CD14-positive monocyte (primary cell): ENCODE measurements around the gene PHC1. TPM values are rescaled to one million over a fixed set of nuclear protein-coding genes. Genes with fewer than 3 reads are reported as not detected.

ENCODE experiments used
- DNase-seq, 3 donors: peaks; one replicate each; pipeline ENCODE4 v3.0.0-alpha.2; 2011 to 2022
- H2AFZ ChIP-seq: 2 replicates; pipeline ENCODE4 v1.6.0; 2012; ENCODE audit warnings: mild to moderate bottlenecking, low read depth, low read length, inconsistent platforms; ENCODE audit not compliant: insufficient read depth, poor library complexity, severe bottlenecking
- H3K27ac ChIP-seq, 2 donors: 1 replicate in 1 of 2; 2 replicates in 1 of 2; pipeline ENCODE4 v1.5.1; 2012 to 2013; ENCODE audit warnings: low read length in 2 of 2, control low read depth in 1 of 2, inconsistent platforms in 1 of 2, low read depth in 1 of 2, mild to moderate bottlenecking in 1 of 2
- H3K27me3 ChIP-seq, 2 donors: one replicate each; pipeline versions ENCODE4 v1.6.0 to v1.6.1; 2011 to 2013; ENCODE audit warnings: low read length in 2 of 2; ENCODE audit not compliant: control insufficient read depth in 2 of 2, insufficient read depth in 2 of 2
- H3K36me3 ChIP-seq, 2 donors: replicated peaks in 1 of 2; 1 replicate in 1 of 2; 2 replicates in 1 of 2; pipeline versions ENCODE4 v1.5.1 to v1.6.1; 2012 to 2013; ENCODE audit warnings: low read length in 2 of 2, control low read depth in 1 of 2, inconsistent platforms in 1 of 2, mild to moderate bottlenecking in 1 of 2; ENCODE audit not compliant: insufficient read depth in 2 of 2, control insufficient read depth in 1 of 2
- H3K4me1 ChIP-seq, 2 donors: 1 replicate in 1 of 2; 2 replicates in 1 of 2; pipeline versions ENCODE4 v1.5.1 to v1.6.1; 2012 to 2013; ENCODE audit warnings: low read length in 2 of 2, control low read depth in 1 of 2, inconsistent platforms in 1 of 2, mild to moderate bottlenecking in 1 of 2, moderate library complexity in 1 of 2; ENCODE audit not compliant: insufficient read depth in 2 of 2, control insufficient read depth in 1 of 2
- H3K4me2 ChIP-seq: replicated peaks from 2 replicates; pipeline ENCODE3; 2012; ENCODE audit warnings: low read length, moderate library complexity, mild to moderate bottlenecking; ENCODE audit not compliant: poor library complexity, severe bottlenecking; ENCODE audit errors: extremely low read depth
- H3K4me3 ChIP-seq, 3 experiments: fragments of 200-600 bp in 1 of 3; sonication (generic) in 1 of 3; replicated peaks in 1 of 3; 1 replicate in 2 of 3; 2 replicates in 1 of 3; pipeline ENCODE4 v1.5.1; 2011 to 2013; ENCODE audit warnings: low read length in 3 of 3, mild to moderate bottlenecking in 3 of 3, control low read depth in 2 of 3, low read depth in 2 of 3, inconsistent platforms in 1 of 3, moderate library complexity in 1 of 3
- H3K79me2 ChIP-seq: 2 replicates; pipeline ENCODE4 v1.6.0; 2012; ENCODE audit warnings: mild to moderate bottlenecking, control low read depth, inconsistent platforms, low read length, moderate library complexity; ENCODE audit not compliant: insufficient read depth
- H3K9ac ChIP-seq: 2 replicates; pipeline ENCODE4 v1.6.0; 2017; ENCODE audit warnings: low read length, mild to moderate bottlenecking; ENCODE audit not compliant: insufficient read depth, poor library complexity, severe bottlenecking
- H3K9me3 ChIP-seq, 2 donors: replicated peaks in 1 of 2; 1 replicate in 1 of 2; 2 replicates in 1 of 2; pipeline versions ENCODE4 v1.5.1 to v1.6.1; 2012 to 2013; ENCODE audit warnings: low read length in 2 of 2, control low read depth in 1 of 2; ENCODE audit not compliant: control insufficient read depth in 1 of 2, insufficient read depth in 1 of 2
- H4K20me1 ChIP-seq: 2 replicates; pipeline ENCODE4 v1.6.0; 2012; ENCODE audit warnings: mild to moderate bottlenecking, low read length, control low read depth, moderate library complexity; ENCODE audit not compliant: insufficient read depth
- H3K27ac Mint-ChIP-seq, 7 donors: one replicate each; pipeline ENCODE4 v1.8.0; 2020; ENCODE audit warnings: mild to moderate bottlenecking in 7 of 7, mixed read lengths in 7 of 7, moderate library complexity in 6 of 7, inconsistent platforms in 2 of 7
- H3K27me3 Mint-ChIP-seq, 3 donors: one replicate each; pipeline ENCODE4 v1.8.0; 2021 to 2022; ENCODE audit warnings: low read depth in 3 of 3, mild to moderate bottlenecking in 3 of 3, mixed read lengths in 3 of 3, moderate library complexity in 3 of 3, inconsistent platforms in 1 of 3
- H3K36me3 Mint-ChIP-seq, 2 donors: one replicate each; pipeline ENCODE4 v1.8.0; 2020; ENCODE audit warnings: mixed read lengths in 2 of 2, inconsistent platforms in 1 of 2, mild to moderate bottlenecking in 1 of 2
- H3K4me1 Mint-ChIP-seq: one replicate; pipeline ENCODE4 v1.8.0; 2020; ENCODE audit warnings: mild to moderate bottlenecking, mixed read lengths
- H3K4me3 Mint-ChIP-seq, 2 donors: one replicate each; pipeline ENCODE4 v1.8.0; 2020; ENCODE audit warnings: mild to moderate bottlenecking in 2 of 2, mixed read lengths in 2 of 2, moderate library complexity in 1 of 2
- H3K9me3 Mint-ChIP-seq, 7 donors: one replicate each; pipeline ENCODE4 v1.8.0; 2020 to 2022; ENCODE audit warnings: mixed read lengths in 7 of 7, mild to moderate bottlenecking in 6 of 7, moderate library complexity in 6 of 7, inconsistent platforms in 2 of 7
- WGBS: methylation state at CpG from one replicate; pipeline ENCODE4 v1.1.5; 2013; ENCODE audit warnings: missing lambda C conversion rate; ENCODE audit not compliant: insufficient coverage; 5-methylcytosine and 5-hydroxymethylcytosine counted together
- intact Hi-C, 2 donors: fragments of 100-400 bp; cut with micrococcal nuclease; formaldehyde crosslinking; loops; one replicate each; pipeline versions ENCODE4 v1.15.0 to v1.15.1; 2023
- polyA plus RNA-seq, 3 donors: library from polyadenylated mRNA; depleted of rRNA in 1 of 3; unstranded in 2 of 3; stranded (reverse) in 1 of 3; fragments of 300-500 nt in 2 of 3; fragments of >200 nt in 1 of 3; fragmentation: Illumina TruSeq in 2 of 3; gene quantifications; 1 replicate in 2 of 3; 2 replicates in 1 of 3; pipeline ENCODE4 v1.2.3, GENCODE V29; 2012 to 2021
- TF ChIP-seq, protein P1 (sequence below): fragments of 200-600 bp; IDR thresholded peaks from one replicate; pipeline ENCODE4 v1.8.0; 2022; ENCODE audit warnings: antibody characterized with exemption, mild to moderate bottlenecking

Gene PHC1
- polyA plus RNA-seq, 3 donors, result 0.58 to 19.3 (median 1.4) TPM

DNA sequence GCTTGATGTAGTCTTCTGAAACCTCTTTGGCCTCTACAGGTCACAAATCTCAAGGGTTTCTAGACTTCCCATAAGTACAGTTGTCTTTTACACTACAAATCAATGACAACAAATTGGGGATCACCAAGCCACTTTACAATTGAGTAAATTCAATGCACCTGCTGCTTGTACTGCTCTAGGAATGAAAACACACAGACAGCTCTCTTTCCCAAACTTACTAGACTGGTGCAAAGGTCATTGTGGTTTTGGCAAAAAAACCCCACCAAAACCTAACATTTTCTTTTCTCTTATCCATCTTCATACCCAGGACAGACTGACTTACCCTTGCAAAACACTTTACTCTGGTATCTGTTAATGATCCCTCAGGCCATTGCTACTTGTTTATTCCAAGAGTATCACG is 32.4 kb downstream of the PHC1 start:
- peak overlapping the region in 1 of 2 donors; percentile 1 for H3K27ac ChIP-seq
- H3K36me3 ChIP-seq, result peaks cover 43 to 58% of the 10 kb centered on the region in 2 donors
- H3K27me3 ChIP-seq, result no peaks in the 10 kb centered on the region
- Mint-ChIP-seq H3K9me3 (no peaks in the 10 kb centered on the region), H3K4me1 (peaks cover 38% of the 10 kb centered on the region), H3K4me3 (no peak overlapping the region), H3K36me3 (peaks cover 48 to 51% of the 10 kb centered on the region in 2 donors), H3K27ac (peak overlapping the region in 1 of 7 donors; percentile 13), H3K27me3 (peaks cover 0 to 2% (median 0%) of the 10 kb centered on the region in 3 donors)
- TF ChIP-seq, protein P1, sequence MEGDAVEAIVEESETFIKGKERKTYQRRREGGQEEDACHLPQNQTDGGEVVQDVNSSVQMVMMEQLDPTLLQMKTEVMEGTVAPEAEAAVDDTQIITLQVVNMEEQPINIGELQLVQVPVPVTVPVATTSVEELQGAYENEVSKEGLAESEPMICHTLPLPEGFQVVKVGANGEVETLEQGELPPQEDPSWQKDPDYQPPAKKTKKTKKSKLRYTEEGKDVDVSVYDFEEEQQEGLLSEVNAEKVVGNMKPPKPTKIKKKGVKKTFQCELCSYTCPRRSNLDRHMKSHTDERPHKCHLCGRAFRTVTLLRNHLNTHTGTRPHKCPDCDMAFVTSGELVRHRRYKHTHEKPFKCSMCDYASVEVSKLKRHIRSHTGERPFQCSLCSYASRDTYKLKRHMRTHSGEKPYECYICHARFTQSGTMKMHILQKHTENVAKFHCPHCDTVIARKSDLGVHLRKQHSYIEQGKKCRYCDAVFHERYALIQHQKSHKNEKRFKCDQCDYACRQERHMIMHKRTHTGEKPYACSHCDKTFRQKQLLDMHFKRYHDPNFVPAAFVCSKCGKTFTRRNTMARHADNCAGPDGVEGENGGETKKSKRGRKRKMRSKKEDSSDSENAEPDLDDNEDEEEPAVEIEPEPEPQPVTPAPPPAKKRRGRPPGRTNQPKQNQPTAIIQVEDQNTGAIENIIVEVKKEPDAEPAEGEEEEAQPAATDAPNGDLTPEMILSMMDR, result no peak
- no peaks in the 10 kb centered on the region for H3K9me3 ChIP-seq
- peaks cover 59% of the 10 kb centered on the region for H3K79me2 ChIP-seq
- H3K4me1 ChIP-seq, result peaks cover 25 to 41% of the 10 kb centered on the region in 2 donors
- no peak overlapping the region for H3K9ac ChIP-seq
- DNase-seq, result no peak
- no peak overlapping the region for H2AFZ ChIP-seq
- no peak overlapping the region for H3K4me3 ChIP-seq
- H4K20me1 ChIP-seq, result peaks cover 68% of the 10 kb centered on the region
- no peak overlapping the region for H3K4me2 ChIP-seq
- intact Hi-C loops, result no loop called here
- WGBS, result no CpG with 5 or more reads among the region's 1 CpG

DNA sequence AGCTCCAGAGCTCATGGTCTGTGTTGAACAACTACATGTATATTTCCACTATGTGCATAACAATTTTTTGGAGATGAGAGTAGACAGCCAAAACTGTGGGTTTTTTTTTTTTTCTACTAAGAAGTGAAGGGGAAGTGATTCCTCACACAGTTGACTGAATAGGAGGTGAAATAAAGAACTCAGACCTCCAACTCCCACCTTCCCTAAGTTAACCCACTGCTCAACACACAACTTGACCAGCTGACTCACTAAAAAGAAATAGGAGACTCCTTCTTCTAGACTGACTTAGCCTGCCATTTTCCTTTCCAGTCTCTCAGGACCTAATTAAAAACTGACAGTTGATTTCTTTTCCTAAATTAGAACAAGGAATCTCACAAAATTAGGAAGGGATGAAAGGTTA is 33.4 kb downstream of the PHC1 start:
- intact Hi-C loops, result no loop called here
- no peak overlapping the region for H3K9ac ChIP-seq
- peaks cover 59% of the 10 kb centered on the region for H3K79me2 ChIP-seq
- no peaks in the 10 kb centered on the region for H3K27me3 ChIP-seq
- peaks cover 0 to 2% (median 0%) of the 10 kb centered on the region in 3 donors for H3K27me3 Mint-ChIP-seq
- H3K27ac Mint-ChIP-seq, result peak overlapping the region in 5 of 7 donors; percentile 40 to 95 (median 50)
- peaks cover 25 to 41% of the 10 kb centered on the region in 2 donors for H3K4me1 ChIP-seq
- H3K36me3 ChIP-seq, result peaks cover 32 to 48% of the 10 kb centered on the region in 2 donors
- H3K36me3 Mint-ChIP-seq, result peaks cover 38 to 42% of the 10 kb centered on the region in 2 donors
- H3K9me3 ChIP-seq, result no peaks in the 10 kb centered on the region
- peaks cover 40% of the 10 kb centered on the region for H3K4me1 Mint-ChIP-seq
- TF ChIP-seq, protein P1, result no peak
- H2AFZ ChIP-seq, result no peak overlapping the region
- H3K4me3 ChIP-seq, result peak overlapping the region in 2 of 3 experiments; percentile 93 to 97
- H4K20me1 ChIP-seq, result peaks cover 58% of the 10 kb centered on the region
- peak overlapping the region; percentile 87 for H3K4me2 ChIP-seq
- H3K27ac ChIP-seq, result peak overlapping the region in 1 of 2 donors; percentile 99
- peaks cover 0 to 3% (median 0%) of the 10 kb centered on the region in 7 donors for H3K9me3 Mint-ChIP-seq
- peak overlapping the region in 1 of 2 donors; percentile 42 for H3K4me3 Mint-ChIP-seq
- DNase-seq, result peak; percentile 5 to 45 (median 40)
